HCT116 (cell line): ENCODE data around the gene ARPP21. TPM values are rescaled to one million over a fixed set of nuclear protein-coding genes. Genes with fewer than 3 reads are reported as not detected.

Experiments
- ATAC-seq: fragments of 200-7000 bp; cut with Tn5 transposase; 2 replicates; pipeline ENCODE4 v1.9.1; 2020; ENCODE audit warnings: mild to moderate bottlenecking, moderate library complexity
- BruUV-seq: library from RNA; stranded (reverse); fragments of 400-500 nt; replicated peaks from 2 replicates; lab custom pipeline; 2021; lab: Mats Ljungman, UMichigan
- CTCF ChIA-PET: fragments of 300-600 bp; sonication (Branson Sonifier 250); formaldehyde crosslinking; loops from one replicate; lab custom pipeline; 2021; ENCODE audit warnings: antibody characterized with exemption; lab: Charles Lee
- POLR2A ChIA-PET: fragments of 300-600, 350-600 bp; sonication (Branson Sonifier 250); formaldehyde crosslinking; loops from one replicate; lab custom pipeline; 2021; ENCODE audit warnings: antibody characterized with exemption; lab: Charles Lee
- RAD21 ChIA-PET, 2 experiments: fragments of 300-600 bp; sonication (Branson Sonifier 250); formaldehyde crosslinking; loops; one replicate each; lab custom pipeline; 2023; ENCODE audit warnings: low total read pairs in 2 of 2; ENCODE audit not compliant: uncharacterized antibody in 2 of 2, unreplicated experiment in 2 of 2, low non-redundant PET in 1 of 2; lab: Charles Lee
- DNase-seq: peaks from one replicate; pipeline ENCODE4 v3.0.0-alpha.2; 2010; ENCODE audit warnings: low read depth, low spot score
- H2AFZ ChIP-seq: fragments of 200-600 bp; shearing (Covaris generic), sonication (generic); 2 replicates; pipeline ENCODE4 v1.6.1; 2017; ENCODE audit warnings: low read depth, mixed run types, mixed read lengths, antibody characterized with exemption, low read length; ENCODE audit not compliant: poor library complexity, severe bottlenecking
- H3K27ac ChIP-seq: 2 replicates; pipeline ENCODE4 v1.5.1; 2012; ENCODE audit warnings: low read depth, low read length
- H3K27me3 ChIP-seq: fragments of 200-600 bp; sonication (generic); 2 replicates; pipeline ENCODE4 v1.6.1; 2016; ENCODE audit warnings: mixed run types, low read length, mixed read lengths; ENCODE audit not compliant: insufficient read depth
- H3K36me3 ChIP-seq, 2 experiments: fragments of 200-500 bp in 1 of 2; fragments of 200-600 bp in 1 of 2; sonication (Bioruptor generic) in 1 of 2; sonication (generic) in 1 of 2; 2 replicates each; pipeline versions ENCODE4 v1.5.1 to v1.6.1; 2014 to 2016; ENCODE audit warnings: low read length in 2 of 2, inconsistent platforms in 1 of 2, mixed read lengths in 1 of 2, mixed run types in 1 of 2; ENCODE audit not compliant: insufficient read depth in 2 of 2, control insufficient read depth in 1 of 2
- H3K4me1 ChIP-seq, 2 experiments: fragments of 200-600 bp in 1 of 2; sonication (generic) in 1 of 2; 2 replicates each; pipeline versions ENCODE4 v1.5.1 to v1.6.1; 2012 to 2017; ENCODE audit warnings: low read length in 2 of 2, inconsistent platforms in 1 of 2, mild to moderate bottlenecking in 1 of 2, mixed read lengths in 1 of 2, mixed run types in 1 of 2, moderate library complexity in 1 of 2; ENCODE audit not compliant: insufficient read depth in 2 of 2, control insufficient read depth in 1 of 2
- H3K4me2 ChIP-seq: fragments of 200-600 bp; sonication (generic); 2 replicates; pipeline ENCODE4 v1.6.1; 2017; ENCODE audit warnings: mixed run types, low read length, mixed read lengths
- H3K4me3 ChIP-seq, 2 experiments: fragments of 200-600 bp in 1 of 2; sonication (generic) in 1 of 2; replicated peaks in 1 of 2; 2 replicates each; pipeline ENCODE4 v1.5.1; 2011 to 2016; ENCODE audit warnings: low read length in 2 of 2, control low read depth in 1 of 2, low read depth in 1 of 2, mild to moderate bottlenecking in 1 of 2, mixed read lengths in 1 of 2, mixed run types in 1 of 2
- H3K79me2 ChIP-seq: fragments of 200-600 bp; sonication (generic); 2 replicates; pipeline ENCODE4 v1.6.1; 2017; ENCODE audit warnings: mild to moderate bottlenecking, mixed run types, low read length, moderate library complexity, mixed read lengths; ENCODE audit not compliant: insufficient read depth
- H3K9ac ChIP-seq: fragments of 200-600 bp; sonication (generic); 2 replicates; pipeline ENCODE4 v1.6.1; 2016; ENCODE audit warnings: low read length, mixed read lengths
- H3K9me2 ChIP-seq: fragments of 200-600 bp; sonication (generic), shearing (Covaris generic); 2 replicates; pipeline ENCODE4 v1.6.1; 2017; ENCODE audit warnings: mixed run types, mild to moderate bottlenecking, moderate library complexity; ENCODE audit not compliant: insufficient read depth
- H3K9me3 ChIP-seq, 2 experiments: fragments of 200-500 bp in 1 of 2; fragments of 200-600 bp in 1 of 2; sonication (Bioruptor generic) in 1 of 2; sonication (generic) in 1 of 2; 2 replicates each; pipeline ENCODE4 v1.6.1; 2014 to 2017; ENCODE audit warnings: low read length in 2 of 2, mixed read lengths in 2 of 2, inconsistent platforms in 1 of 2, low read depth in 1 of 2, mild to moderate bottlenecking in 1 of 2, mixed run types in 1 of 2, moderate library complexity in 1 of 2; ENCODE audit not compliant: control insufficient read depth in 1 of 2, insufficient read depth in 1 of 2
- H4K20me1 ChIP-seq: fragments of 200-600 bp; sonication (generic), shearing (Covaris generic); 2 replicates; pipeline ENCODE4 v1.6.1; 2017; ENCODE audit warnings: mixed run types, mild to moderate bottlenecking, moderate library complexity; ENCODE audit not compliant: insufficient read depth
- CBX3 ChIP-seq: IDR thresholded peaks from 2 replicates; pipeline ENCODE4 v1.6.1; 2012; ENCODE audit warnings: low read depth
- EGR1 ChIP-seq: IDR thresholded peaks from 2 replicates; pipeline ENCODE4 v1.6.1; 2012; ENCODE audit warnings: low read depth
- ELF1 ChIP-seq: IDR thresholded peaks from 2 replicates; pipeline ENCODE4 v1.6.1; 2012; ENCODE audit warnings: low read depth, borderline replicate concordance
- FOSL1 ChIP-seq: IDR thresholded peaks from 2 replicates; pipeline ENCODE4 v1.6.1; 2012; ENCODE audit warnings: low read depth
- POLR2A ChIP-seq: IDR thresholded peaks from 2 replicates; pipeline ENCODE4 v1.7.0; 2011; ENCODE audit warnings: borderline replicate concordance; ENCODE audit not compliant: insufficient read depth, insufficient read length; ENCODE audit errors: extremely low read depth
- POLR2AphosphoS5 ChIP-seq: IDR thresholded peaks from 2 replicates; pipeline ENCODE4 v1.6.1; 2011; ENCODE audit warnings: mild to moderate bottlenecking, low read depth, low read length, moderate library complexity
- SIN3A ChIP-seq: IDR thresholded peaks from 2 replicates; pipeline ENCODE4 v1.6.1; 2012; ENCODE audit warnings: low read depth
- SP1 ChIP-seq: IDR thresholded peaks from 2 replicates; pipeline ENCODE4 v1.6.1; 2012; ENCODE audit warnings: low read depth
- TCF7L2 ChIP-seq: IDR thresholded peaks from 2 replicates; pipeline ENCODE4 v1.7.0; 2011; ENCODE audit warnings: borderline replicate concordance, inconsistent platforms; ENCODE audit not compliant: insufficient read depth, insufficient read length; ENCODE audit errors: extremely low read depth
- YY1 ChIP-seq: IDR thresholded peaks from 2 replicates; pipeline ENCODE4 v1.6.1; 2011; ENCODE audit warnings: low read length, low read depth, moderate library complexity, mild to moderate bottlenecking; ENCODE audit not compliant: insufficient replicate concordance; ENCODE audit errors: extremely low read depth
- ZNF274 ChIP-seq: fragments of 200-500 bp; sonication (Bioruptor generic); IDR thresholded peaks from 2 replicates; pipeline ENCODE4 v1.6.1; 2014; ENCODE audit warnings: mild to moderate bottlenecking, low read depth, low read length, inconsistent platforms
- intact Hi-C: fragments of 100-400 bp; cut with micrococcal nuclease; formaldehyde crosslinking; loops from 2 replicates; pipeline ENCODE4 v1.10.0; 2022
- total RNA-seq: library from RNA; stranded (reverse); gene quantifications from one replicate; pipeline ENCODE4 v1.2.1, GENCODE V29; 2021; ENCODE audit not compliant: unreplicated experiment
- TF ChIP-seq, protein P1 (sequence below), 3 experiments: fragments of 200-600 bp in 1 of 3; sonication (generic) in 1 of 3; IDR thresholded peaks in 2 of 3; conservative IDR thresholded peaks in 1 of 3; 2 replicates each; pipeline ENCODE4 v1.5.1; 2012 to 2017; ENCODE audit warnings: low read depth in 2 of 3, low read length in 2 of 3, antibody characterized with exemption in 1 of 3, borderline replicate concordance in 1 of 3, control low read depth in 1 of 3, mild to moderate bottlenecking in 1 of 3, mixed read lengths in 1 of 3, mixed run types in 1 of 3, moderate library complexity in 1 of 3; ENCODE audit not compliant: insufficient read depth in 1 of 3
- TF ChIP-seq, protein P2 (sequence below): IDR thresholded peaks from 2 replicates; pipeline ENCODE4 v1.6.1; 2012
- TF ChIP-seq, protein P3 (sequence below): IDR thresholded peaks from 2 replicates; pipeline ENCODE4 v1.6.1; 2011; ENCODE audit warnings: mild to moderate bottlenecking, low read length, moderate library complexity; ENCODE audit not compliant: insufficient replicate concordance; ENCODE audit errors: extremely low read depth

ARPP21 gene
- total RNA-seq, 1 experiment from 2014 or later, result not detected

DNA sequence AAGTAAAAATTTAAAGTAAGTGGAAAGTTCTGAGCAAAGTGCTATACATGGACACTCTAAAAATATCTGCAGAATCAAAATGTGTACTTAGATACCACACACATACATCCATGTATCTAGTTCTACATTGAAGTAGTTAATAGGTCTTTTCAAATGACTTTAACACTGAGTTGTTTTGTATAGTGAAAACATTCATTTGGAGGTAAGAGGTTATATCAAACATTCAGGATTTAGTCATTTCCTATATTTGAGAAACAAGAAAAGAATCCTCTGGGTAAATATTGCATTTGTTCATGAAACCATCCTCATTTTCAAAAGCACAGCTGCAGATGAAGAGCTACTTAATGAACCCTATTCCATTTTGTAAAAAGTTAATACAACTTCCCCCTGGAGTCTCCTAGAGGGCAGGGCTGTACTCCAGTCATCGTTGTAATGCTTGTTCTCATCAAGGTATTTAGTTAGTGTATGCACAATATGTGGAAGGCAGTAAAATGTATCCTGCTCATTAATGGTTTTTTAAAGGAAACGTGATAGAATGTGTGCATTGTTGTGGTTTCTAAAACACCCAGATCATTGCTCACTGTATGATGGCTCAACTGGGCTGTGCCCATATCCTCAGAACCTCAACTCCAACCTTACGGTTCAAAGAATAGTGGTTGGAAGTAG, 26.2 kb downstream of the ARPP21 start:
- H3K4me2 ChIP-seq, result no peak overlapping the region
- TF ChIP-seq POLR2A (no peak), POLR2AphosphoS5 (no peak), SIN3A (no peak), YY1 (no peak), ELF1 (no peak), EGR1 (no peak), ZNF274 (no peak), FOSL1 (no peak), CBX3 (no peak), TCF7L2 (no peak), SP1 (no peak)
- TF ChIP-seq, protein P1, sequence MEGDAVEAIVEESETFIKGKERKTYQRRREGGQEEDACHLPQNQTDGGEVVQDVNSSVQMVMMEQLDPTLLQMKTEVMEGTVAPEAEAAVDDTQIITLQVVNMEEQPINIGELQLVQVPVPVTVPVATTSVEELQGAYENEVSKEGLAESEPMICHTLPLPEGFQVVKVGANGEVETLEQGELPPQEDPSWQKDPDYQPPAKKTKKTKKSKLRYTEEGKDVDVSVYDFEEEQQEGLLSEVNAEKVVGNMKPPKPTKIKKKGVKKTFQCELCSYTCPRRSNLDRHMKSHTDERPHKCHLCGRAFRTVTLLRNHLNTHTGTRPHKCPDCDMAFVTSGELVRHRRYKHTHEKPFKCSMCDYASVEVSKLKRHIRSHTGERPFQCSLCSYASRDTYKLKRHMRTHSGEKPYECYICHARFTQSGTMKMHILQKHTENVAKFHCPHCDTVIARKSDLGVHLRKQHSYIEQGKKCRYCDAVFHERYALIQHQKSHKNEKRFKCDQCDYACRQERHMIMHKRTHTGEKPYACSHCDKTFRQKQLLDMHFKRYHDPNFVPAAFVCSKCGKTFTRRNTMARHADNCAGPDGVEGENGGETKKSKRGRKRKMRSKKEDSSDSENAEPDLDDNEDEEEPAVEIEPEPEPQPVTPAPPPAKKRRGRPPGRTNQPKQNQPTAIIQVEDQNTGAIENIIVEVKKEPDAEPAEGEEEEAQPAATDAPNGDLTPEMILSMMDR (IDR thresholded peaks at IDR 0.05 in 2 of 3, conservative IDR thresholded peaks at IDR 0.05 in 1 of 3; ENCODE audit: borderline replicate concordance in 1 of 3, insufficient read depth in 1 of 3, low read depth in 2 of 3, low read length in 2 of 3), result no peak
- TF ChIP-seq, protein P2, sequence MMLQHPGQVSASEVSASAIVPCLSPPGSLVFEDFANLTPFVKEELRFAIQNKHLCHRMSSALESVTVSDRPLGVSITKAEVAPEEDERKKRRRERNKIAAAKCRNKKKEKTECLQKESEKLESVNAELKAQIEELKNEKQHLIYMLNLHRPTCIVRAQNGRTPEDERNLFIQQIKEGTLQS, result no peak
- TF ChIP-seq, protein P3, sequence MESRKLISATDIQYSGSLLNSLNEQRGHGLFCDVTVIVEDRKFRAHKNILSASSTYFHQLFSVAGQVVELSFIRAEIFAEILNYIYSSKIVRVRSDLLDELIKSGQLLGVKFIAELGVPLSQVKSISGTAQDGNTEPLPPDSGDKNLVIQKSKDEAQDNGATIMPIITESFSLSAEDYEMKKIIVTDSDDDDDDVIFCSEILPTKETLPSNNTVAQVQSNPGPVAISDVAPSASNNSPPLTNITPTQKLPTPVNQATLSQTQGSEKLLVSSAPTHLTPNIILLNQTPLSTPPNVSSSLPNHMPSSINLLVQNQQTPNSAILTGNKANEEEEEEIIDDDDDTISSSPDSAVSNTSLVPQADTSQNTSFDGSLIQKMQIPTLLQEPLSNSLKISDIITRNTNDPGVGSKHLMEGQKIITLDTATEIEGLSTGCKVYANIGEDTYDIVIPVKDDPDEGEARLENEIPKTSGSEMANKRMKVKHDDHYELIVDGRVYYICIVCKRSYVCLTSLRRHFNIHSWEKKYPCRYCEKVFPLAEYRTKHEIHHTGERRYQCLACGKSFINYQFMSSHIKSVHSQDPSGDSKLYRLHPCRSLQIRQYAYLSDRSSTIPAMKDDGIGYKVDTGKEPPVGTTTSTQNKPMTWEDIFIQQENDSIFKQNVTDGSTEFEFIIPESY, result no peak
- no peaks in the 10 kb centered on the region for H3K36me3 ChIP-seq
- ChIA-PET RAD21 (no interaction called here), CTCF (no interaction called here), POLR2A (no interaction called here)
- no peak overlapping the region for H2AFZ ChIP-seq
- ATAC-seq (no peak), DNase-seq (no peak)
- H4K20me1 ChIP-seq, result no peaks in the 10 kb centered on the region
- no peak overlapping the region for H3K9ac ChIP-seq
- H3K27me3 ChIP-seq, result no peaks in the 10 kb centered on the region
- no peak overlapping the region for H3K27ac ChIP-seq
- H3K9me3 ChIP-seq, result peaks cover 11 to 14% of the 10 kb centered on the region in 2 experiments; a peak in 2 of 4 replicates
- H3K79me2 ChIP-seq, result no peaks in the 10 kb centered on the region
- intact Hi-C loops, result no loop called here
- H3K4me1 ChIP-seq, result no peaks in the 10 kb centered on the region
- no peak overlapping the region for H3K4me3 ChIP-seq
- BruUV-seq, result no TSS peak
- H3K9me2 ChIP-seq, result no peaks in the 10 kb centered on the region
